ENCODE measurements around the gene SCUBE1.

DNA sequence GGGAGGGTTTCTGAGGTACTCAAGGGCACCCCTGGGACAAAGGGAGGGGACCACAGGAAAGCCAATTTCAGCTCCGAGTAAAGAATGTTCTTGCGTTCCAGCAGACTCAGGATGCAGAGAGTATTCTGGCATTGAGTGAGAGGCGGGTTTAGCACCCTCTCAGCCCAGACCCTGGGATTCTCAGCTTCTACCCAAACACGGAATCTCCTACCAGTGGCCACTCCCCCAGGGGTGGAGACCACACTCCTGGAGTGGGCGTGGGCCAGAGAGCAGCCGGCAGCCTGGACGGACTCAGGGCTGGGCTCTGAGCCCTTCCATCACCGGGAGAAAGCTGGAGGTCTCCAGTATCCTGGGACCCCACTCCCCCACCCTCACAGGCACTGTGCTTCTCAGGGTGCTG is 130.1 kb downstream of the SCUBE1 start:
- TF ChIP-seq, protein P1, sequence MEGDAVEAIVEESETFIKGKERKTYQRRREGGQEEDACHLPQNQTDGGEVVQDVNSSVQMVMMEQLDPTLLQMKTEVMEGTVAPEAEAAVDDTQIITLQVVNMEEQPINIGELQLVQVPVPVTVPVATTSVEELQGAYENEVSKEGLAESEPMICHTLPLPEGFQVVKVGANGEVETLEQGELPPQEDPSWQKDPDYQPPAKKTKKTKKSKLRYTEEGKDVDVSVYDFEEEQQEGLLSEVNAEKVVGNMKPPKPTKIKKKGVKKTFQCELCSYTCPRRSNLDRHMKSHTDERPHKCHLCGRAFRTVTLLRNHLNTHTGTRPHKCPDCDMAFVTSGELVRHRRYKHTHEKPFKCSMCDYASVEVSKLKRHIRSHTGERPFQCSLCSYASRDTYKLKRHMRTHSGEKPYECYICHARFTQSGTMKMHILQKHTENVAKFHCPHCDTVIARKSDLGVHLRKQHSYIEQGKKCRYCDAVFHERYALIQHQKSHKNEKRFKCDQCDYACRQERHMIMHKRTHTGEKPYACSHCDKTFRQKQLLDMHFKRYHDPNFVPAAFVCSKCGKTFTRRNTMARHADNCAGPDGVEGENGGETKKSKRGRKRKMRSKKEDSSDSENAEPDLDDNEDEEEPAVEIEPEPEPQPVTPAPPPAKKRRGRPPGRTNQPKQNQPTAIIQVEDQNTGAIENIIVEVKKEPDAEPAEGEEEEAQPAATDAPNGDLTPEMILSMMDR (IDR thresholded peaks at IDR 0.05), result no peak
- no peak for TF ChIP-seq POLR2AphosphoS5 (IDR thresholded peaks at IDR 0.05)
- TF ChIP-seq POLR2A (IDR thresholded peaks at IDR 0.05), result no peak
- no peak for TF ChIP-seq EP300 (IDR thresholded peaks at IDR 0.05)
